Hepatocyte (in vitro differentiated cells): ENCODE measurements around the gene CHST8.

Experiments
- CTCF ChIP-seq: fragments of 200-600 bp; sonication (generic); IDR thresholded peaks from 2 replicates; pipeline ENCODE4 v1.5.1; 2016; ENCODE audit warnings: antibody characterized with exemption, mild to moderate bottlenecking; ENCODE audit not compliant: poor library complexity
- EZH2 ChIP-seq: fragments of 200-600 bp; sonication (generic); IDR thresholded peaks from 2 replicates; pipeline ENCODE4 v1.6.1; 2016; ENCODE audit warnings: antibody characterized with exemption, mild to moderate bottlenecking, borderline replicate concordance

GRCh38 chr19:33703438-33703750 lies 81.6 kb downstream of the CHST8 start:
- no peak for TF ChIP-seq EZH2
- TF ChIP-seq CTCF = no peak
